SK-N-SH treated with all-trans-retinoic acid at 6 μM for 48 hours (cell line): Measurements from ENCODE around the gene TSPAN33.

Experiments
- ARNTL ChIP-seq: fragments of 450-650 bp; formaldehyde crosslinking; IDR thresholded peaks from 2 replicates; pipeline ENCODE4 v1.5.0; 2020; ENCODE audit warnings: low read depth, mild to moderate bottlenecking, moderate library complexity, borderline replicate concordance
- CSDC2 ChIP-seq: fragments of 250-450 bp; sonication (Bioruptor Pico); IDR thresholded peaks from 2 replicates; pipeline ENCODE4 v1.5.0; 2020; ENCODE audit warnings: mild to moderate bottlenecking, moderate library complexity
- PATZ1 ChIP-seq: fragments of 250-450 bp; sonication (Bioruptor Pico); IDR thresholded peaks from 2 replicates; pipeline ENCODE4 v1.8.0; 2020; ENCODE audit warnings: mild to moderate bottlenecking, moderate library complexity, borderline replicate concordance
- RARB ChIP-seq: fragments of 250-450 bp; sonication (Bioruptor Pico); IDR thresholded peaks from 2 replicates; pipeline ENCODE4 v1.8.0; 2021; ENCODE audit warnings: mild to moderate bottlenecking, moderate library complexity
- ZFP3 ChIP-seq: fragments of 250-450 bp; sonication (Bioruptor Pico); IDR thresholded peaks from 2 replicates; pipeline ENCODE4 v1.5.0; 2020; ENCODE audit warnings: mild to moderate bottlenecking, moderate library complexity
- ZFP30 ChIP-seq: fragments of 450-650 bp; formaldehyde crosslinking; IDR thresholded peaks from 2 replicates; pipeline ENCODE4 v1.5.0; 2022; ENCODE audit warnings: mild to moderate bottlenecking, moderate library complexity
- ZNF70 ChIP-seq: fragments of 450-650 bp; formaldehyde crosslinking; IDR thresholded peaks from 2 replicates; pipeline ENCODE4 v1.5.0; 2020; ENCODE audit warnings: mild to moderate bottlenecking, moderate library complexity
- TF ChIP-seq, protein P1 (sequence below): fragments of 250-450 bp; sonication (Bioruptor Pico); IDR thresholded peaks from 2 replicates; pipeline ENCODE4 v1.8.0; 2021; ENCODE audit warnings: low read depth, mild to moderate bottlenecking, moderate library complexity, borderline replicate concordance
- TF ChIP-seq, protein P2 (sequence below): fragments of 250-450 bp; sonication (Bioruptor Pico); IDR thresholded peaks from 2 replicates; pipeline ENCODE4 v1.5.1; 2020; ENCODE audit warnings: low read depth, mild to moderate bottlenecking, moderate library complexity
- TF ChIP-seq, protein P3 (sequence below): fragments of 250-450 bp; sonication (Bioruptor Pico); IDR thresholded peaks from 2 replicates; pipeline ENCODE4 v1.5.0; 2020; ENCODE audit warnings: mild to moderate bottlenecking, moderate library complexity

DNA sequence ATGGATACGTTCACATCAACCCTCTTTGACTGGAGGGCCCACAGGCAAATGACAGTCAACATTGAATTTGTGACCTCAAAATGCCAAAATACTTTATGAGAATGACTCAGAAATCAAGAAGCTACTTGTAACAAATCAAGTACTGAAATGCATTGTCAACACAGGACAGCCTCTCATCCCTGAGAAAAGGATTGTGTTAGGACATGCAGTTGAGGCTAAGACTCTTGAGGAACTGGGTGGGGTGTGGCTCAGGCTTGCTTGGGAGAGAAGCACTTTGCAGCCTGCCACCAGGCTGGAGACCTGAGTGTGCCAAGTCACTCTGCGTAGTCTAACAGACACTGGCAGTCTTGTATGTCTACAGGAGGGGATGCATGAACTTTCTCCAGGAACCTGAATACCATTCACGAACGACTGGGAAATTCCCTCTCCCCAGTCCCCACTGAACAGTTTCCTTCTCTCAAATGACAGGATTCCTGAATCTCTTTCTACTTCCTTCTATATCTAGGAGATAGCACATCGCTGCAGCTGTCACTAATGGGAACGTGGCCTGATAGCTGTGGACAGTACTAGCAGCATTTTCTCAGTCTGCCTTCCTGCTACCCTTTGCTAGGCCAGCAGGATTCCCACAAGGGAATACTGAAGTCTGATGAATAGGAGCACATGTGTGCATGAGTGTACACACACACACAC lies 40.6 kb downstream of the TSPAN33 start:
- TF ChIP-seq PATZ1 (no peak), ZFP30 (CRISPR knock-in tag) (no peak), ARNTL (CRISPR knock-in tag) (no peak), ZNF70 (CRISPR knock-in tag) (no peak), RARB (no peak), ZFP3 (CRISPR knock-in tag) (no peak), CSDC2 (CRISPR knock-in tag) (no peak)
- TF ChIP-seq, protein P1, sequence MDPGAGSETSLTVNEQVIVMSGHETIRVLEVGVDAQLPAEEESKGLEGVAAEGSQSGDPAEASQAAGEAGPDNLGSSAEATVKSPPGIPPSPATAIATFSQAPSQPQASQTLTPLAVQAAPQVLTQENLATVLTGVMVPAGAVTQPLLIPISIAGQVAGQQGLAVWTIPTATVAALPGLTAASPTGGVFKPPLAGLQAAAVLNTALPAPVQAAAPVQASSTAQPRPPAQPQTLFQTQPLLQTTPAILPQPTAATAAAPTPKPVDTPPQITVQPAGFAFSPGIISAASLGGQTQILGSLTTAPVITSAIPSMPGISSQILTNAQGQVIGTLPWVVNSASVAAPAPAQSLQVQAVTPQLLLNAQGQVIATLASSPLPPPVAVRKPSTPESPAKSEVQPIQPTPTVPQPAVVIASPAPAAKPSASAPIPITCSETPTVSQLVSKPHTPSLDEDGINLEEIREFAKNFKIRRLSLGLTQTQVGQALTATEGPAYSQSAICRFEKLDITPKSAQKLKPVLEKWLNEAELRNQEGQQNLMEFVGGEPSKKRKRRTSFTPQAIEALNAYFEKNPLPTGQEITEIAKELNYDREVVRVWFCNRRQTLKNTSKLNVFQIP (CRISPR knock-in tag) = no peak
- TF ChIP-seq, protein P2, sequence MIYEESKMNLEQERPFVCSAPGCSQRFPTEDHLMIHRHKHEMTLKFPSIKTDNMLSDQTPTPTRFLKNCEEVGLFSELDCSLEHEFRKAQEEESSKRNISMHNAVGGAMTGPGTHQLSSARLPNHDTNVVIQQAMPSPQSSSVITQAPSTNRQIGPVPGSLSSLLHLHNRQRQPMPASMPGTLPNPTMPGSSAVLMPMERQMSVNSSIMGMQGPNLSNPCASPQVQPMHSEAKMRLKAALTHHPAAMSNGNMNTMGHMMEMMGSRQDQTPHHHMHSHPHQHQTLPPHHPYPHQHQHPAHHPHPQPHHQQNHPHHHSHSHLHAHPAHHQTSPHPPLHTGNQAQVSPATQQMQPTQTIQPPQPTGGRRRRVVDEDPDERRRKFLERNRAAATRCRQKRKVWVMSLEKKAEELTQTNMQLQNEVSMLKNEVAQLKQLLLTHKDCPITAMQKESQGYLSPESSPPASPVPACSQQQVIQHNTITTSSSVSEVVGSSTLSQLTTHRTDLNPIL (CRISPR knock-in tag) = no peak
- TF ChIP-seq, protein P3, sequence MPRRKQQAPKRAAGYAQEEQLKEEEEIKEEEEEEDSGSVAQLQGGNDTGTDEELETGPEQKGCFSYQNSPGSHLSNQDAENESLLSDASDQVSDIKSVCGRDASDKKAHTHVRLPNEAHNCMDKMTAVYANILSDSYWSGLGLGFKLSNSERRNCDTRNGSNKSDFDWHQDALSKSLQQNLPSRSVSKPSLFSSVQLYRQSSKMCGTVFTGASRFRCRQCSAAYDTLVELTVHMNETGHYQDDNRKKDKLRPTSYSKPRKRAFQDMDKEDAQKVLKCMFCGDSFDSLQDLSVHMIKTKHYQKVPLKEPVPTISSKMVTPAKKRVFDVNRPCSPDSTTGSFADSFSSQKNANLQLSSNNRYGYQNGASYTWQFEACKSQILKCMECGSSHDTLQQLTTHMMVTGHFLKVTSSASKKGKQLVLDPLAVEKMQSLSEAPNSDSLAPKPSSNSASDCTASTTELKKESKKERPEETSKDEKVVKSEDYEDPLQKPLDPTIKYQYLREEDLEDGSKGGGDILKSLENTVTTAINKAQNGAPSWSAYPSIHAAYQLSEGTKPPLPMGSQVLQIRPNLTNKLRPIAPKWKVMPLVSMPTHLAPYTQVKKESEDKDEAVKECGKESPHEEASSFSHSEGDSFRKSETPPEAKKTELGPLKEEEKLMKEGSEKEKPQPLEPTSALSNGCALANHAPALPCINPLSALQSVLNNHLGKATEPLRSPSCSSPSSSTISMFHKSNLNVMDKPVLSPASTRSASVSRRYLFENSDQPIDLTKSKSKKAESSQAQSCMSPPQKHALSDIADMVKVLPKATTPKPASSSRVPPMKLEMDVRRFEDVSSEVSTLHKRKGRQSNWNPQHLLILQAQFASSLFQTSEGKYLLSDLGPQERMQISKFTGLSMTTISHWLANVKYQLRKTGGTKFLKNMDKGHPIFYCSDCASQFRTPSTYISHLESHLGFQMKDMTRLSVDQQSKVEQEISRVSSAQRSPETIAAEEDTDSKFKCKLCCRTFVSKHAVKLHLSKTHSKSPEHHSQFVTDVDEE (CRISPR knock-in tag) = no peak
